Measurements from ENCODE around the gene MCF2L.

Gene MCF2L

GRCh38 chr13:113034451-113035212, 65.6 kb downstream of the MCF2L start:
- no peak for DNase-seq (ENCODE audit: low read depth)

- no peak for DNase-seq (ENCODE audit: low read depth)
Measured at GRCh38 chr13:113035213-113035800, 66.3 kb downstream of the MCF2L start.

GRCh38 chr13:113036401-113036800, 67.4 kb downstream of the MCF2L start:
- DNase-seq (ENCODE audit: low read depth): no peak

GRCh38 chr13:113040031-113040430, 71.0 kb downstream of the MCF2L start:
- DNase-seq (ENCODE audit: low read depth): no peak

- no peak for DNase-seq (ENCODE audit: low read depth)
Measured at GRCh38 chr13:113040597-113041292, 71.7 kb downstream of the MCF2L start.

GRCh38 chr13:113041293-113041690, 72.3 kb downstream of the MCF2L start:
- DNase-seq (ENCODE audit: low read depth): no peak

- DNase-seq (ENCODE audit: low read depth): no peak
Measured at GRCh38 chr13:113041896-113042295, 72.9 kb downstream of the MCF2L start.

GRCh38 chr13:113042456-113042855, 73.4 kb downstream of the MCF2L start:
- DNase-seq (ENCODE audit: low read depth): no peak

GRCh38 chr13:113043001-113043630, 74.1 kb downstream of the MCF2L start:
- DNase-seq (ENCODE audit: low read depth): no peak

GRCh38 chr13:113043931-113044330, 74.9 kb downstream of the MCF2L start:
- no peak for DNase-seq (ENCODE audit: low read depth)

GRCh38 chr13:113044391-113045114, 75.5 kb downstream of the MCF2L start:
- DNase-seq (ENCODE audit: low read depth): no peak

- DNase-seq (ENCODE audit: low read depth): no peak
Measured at GRCh38 chr13:113045251-113046127, 76.5 kb downstream of the MCF2L start.

- no peak for DNase-seq (ENCODE audit: low read depth)
Measured at GRCh38 chr13:113046128-113046882, 77.3 kb downstream of the MCF2L start.

- no peak for DNase-seq (ENCODE audit: low read depth)
Measured at GRCh38 chr13:113046883-113047244, 77.8 kb downstream of the MCF2L start.

GRCh38 chr13:113047587-113047986, 78.6 kb downstream of the MCF2L start:
- no peak for DNase-seq (ENCODE audit: low read depth)

GRCh38 chr13:113048766-113049165, 79.8 kb downstream of the MCF2L start:
- DNase-seq (ENCODE audit: low read depth): no peak

- no peak for DNase-seq (ENCODE audit: low read depth)
Measured at GRCh38 chr13:113049521-113049941, 80.5 kb downstream of the MCF2L start.

- DNase-seq (ENCODE audit: low read depth): no peak
Measured at GRCh38 chr13:113049981-113050380, 81.0 kb downstream of the MCF2L start.

GRCh38 chr13:113050734-113051431, 81.9 kb downstream of the MCF2L start:
- no peak for DNase-seq (ENCODE audit: low read depth)

- DNase-seq (ENCODE audit: low read depth): no peak
Measured at GRCh38 chr13:113051641-113052040, 82.6 kb downstream of the MCF2L start.
